ENCODE data around the gene CCDC66.
"Not testable (repeated sequence)": the region's sequence is repeated elsewhere in the genome, so short reads cannot be mapped to it uniquely, and the experiment has no call there.

CCDC66 gene

DNA sequence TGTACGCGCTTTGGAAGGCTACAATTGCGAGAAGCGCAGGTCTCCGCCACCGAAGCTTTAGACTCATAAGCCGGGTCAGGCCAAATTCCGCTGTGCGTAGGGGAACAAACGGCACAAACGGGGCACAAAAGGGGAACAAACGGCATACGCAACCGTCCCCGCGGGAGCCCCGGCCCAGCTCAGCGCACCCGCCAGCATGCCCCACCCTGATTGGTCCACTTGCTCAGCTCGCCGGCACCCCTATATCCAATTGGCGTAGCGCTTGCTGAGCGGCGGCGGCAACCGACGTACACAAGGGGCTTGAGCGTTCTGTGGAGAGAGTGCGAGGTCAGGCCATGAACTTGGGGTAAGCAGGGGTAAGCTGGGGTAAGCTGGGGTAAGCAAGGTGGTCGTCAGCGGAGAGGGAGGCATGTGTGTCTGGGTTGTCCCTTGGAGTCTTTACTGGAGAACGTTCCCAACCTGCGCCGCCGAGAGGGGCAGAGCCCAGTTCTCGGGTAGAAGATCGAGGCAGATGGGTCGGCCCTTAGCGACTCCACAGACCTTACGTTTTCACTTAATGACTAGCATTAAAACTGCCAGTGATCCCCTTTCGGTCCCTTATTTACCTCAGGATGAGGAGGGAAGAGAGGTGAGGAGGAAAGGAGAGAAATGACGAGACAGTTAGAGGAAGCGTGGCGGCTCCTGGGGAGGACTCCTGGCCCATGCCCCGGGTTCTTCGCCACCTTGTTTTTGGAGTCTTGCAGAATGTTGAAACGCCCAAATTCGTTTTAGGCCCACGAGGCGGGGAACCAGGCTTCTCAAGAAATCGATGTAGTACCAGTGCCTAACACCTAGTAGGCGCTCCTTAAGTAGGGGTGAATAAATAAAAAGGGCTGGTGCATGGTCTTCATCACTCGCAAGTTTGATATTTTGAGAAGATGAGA lies at the start of gene CCDC66:
Gene CCDC66, plus strand, starts transcription at position 268 of the 923 bp plus-strand sequence. Its CDS starts 68 bp downstream, at position 336.
- in situ Hi-C loops (cut with HindIII; ENCODE audit: low pct_unique_long_range_greater_than_20kb, low sequenced_read_pairs) = no loop called here
- peak; percentile 76 to 89 for DNase-seq (ENCODE audit: low read depth in 1 of 2, low spot score in 1 of 2)
- TF ChIP-seq JUND (IDR thresholded peaks at IDR 0.05; ENCODE audit: low read depth) = no peak

DNA sequence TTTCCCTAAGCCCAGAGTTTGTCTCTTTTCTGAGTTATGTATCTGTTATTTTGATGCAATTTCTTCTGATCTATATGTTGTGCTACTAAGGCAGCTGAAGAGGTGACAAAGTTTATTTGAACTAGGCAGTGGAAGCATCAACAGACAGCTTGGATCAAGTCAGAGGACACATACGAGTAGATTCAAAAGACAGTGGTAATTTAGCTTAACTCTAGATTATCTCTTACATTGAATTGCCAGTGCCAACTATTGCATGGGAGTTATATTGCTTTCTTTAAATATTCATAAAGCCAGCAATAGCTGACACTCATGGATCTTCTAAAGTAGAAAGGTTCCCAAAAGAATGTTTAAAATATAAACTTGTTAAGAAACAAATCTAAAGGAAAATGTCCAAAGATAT lies 37.3 kb upstream of the CCDC66 start:
- no peak for DNase-seq (ENCODE audit: low read depth in 1 of 2, low spot score in 1 of 2)
- TF ChIP-seq JUND (IDR thresholded peaks at IDR 0.05; ENCODE audit: low read depth) = no peak
- in situ Hi-C loops (cut with HindIII; ENCODE audit: low pct_unique_long_range_greater_than_20kb, low sequenced_read_pairs) = no loop called here

DNA sequence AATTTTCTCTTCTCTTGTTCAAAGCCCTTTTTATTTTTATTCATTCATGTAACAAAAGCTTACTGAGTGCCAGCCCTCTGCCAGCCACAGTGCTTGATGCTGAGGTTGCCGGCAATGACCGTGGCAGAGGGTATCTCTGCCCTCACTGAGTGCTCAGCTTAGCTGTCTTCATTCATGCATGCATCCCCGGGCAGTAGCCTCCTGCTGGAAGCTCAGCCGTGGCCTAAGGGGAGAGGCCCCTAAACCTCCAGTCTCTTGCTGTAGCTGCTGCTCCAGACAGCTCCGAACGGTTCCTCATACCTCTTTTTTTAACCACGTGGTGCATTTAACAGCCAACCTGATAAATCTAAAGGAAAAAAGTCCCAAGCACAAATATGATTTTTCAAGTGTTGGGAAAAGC lies 34.6 kb upstream of the CCDC66 start:
- in situ Hi-C loops (cut with HindIII; ENCODE audit: low pct_unique_long_range_greater_than_20kb, low sequenced_read_pairs) = no loop called here
- DNase-seq (ENCODE audit: low read depth in 1 of 2, low spot score in 1 of 2) = no peak
- TF ChIP-seq JUND (IDR thresholded peaks at IDR 0.05; ENCODE audit: low read depth) = no peak

DNA sequence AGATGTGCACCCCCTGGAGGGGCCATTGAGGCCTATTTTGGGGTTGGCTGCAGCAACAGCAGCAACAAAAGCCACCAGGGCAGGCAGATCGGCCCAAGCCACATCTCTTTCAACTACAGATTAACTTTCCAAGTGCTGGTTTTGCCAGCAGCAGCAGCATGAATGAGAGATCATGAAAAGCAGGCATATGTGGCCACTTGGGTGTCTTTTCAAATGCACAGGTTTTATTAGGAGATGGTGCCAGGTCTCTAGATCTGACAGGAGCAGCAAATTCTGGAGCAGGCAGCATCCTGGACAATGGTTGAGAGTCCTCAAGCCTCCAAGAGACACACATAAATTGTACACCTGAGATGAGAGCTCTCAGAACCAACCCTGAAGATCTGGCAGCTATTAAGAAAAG lies 31.7 kb upstream of the CCDC66 start:
- no peak for TF ChIP-seq JUND (IDR thresholded peaks at IDR 0.05; ENCODE audit: low read depth)
- no peak for DNase-seq (ENCODE audit: low read depth in 1 of 2, low spot score in 1 of 2)
- in situ Hi-C loops (cut with HindIII; ENCODE audit: low pct_unique_long_range_greater_than_20kb, low sequenced_read_pairs) = no loop called here

DNA sequence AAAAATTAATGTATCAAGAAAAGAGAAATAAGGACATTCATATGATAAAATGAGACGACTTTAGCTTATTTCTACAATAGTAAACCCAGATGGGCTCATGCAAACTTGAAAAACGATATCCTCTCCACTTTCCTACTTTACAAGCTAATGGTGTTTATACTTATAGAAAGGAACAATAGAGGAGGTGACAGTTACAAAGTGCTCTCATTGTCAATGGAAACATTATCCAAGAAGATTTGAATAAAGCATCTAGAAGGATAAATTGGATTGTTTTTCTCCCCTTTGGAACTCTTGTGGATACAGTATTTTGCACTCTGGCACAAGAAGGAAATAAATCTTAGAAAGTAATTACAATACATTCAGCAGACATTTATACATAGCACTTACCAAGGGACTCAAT lies 20.2 kb upstream of the CCDC66 start:
- no peak for DNase-seq (ENCODE audit: low read depth in 1 of 2, low spot score in 1 of 2)
- TF ChIP-seq JUND (IDR thresholded peaks at IDR 0.05; ENCODE audit: low read depth) = no peak
- in situ Hi-C loops (cut with HindIII; ENCODE audit: low pct_unique_long_range_greater_than_20kb, low sequenced_read_pairs) = no loop called here

DNA sequence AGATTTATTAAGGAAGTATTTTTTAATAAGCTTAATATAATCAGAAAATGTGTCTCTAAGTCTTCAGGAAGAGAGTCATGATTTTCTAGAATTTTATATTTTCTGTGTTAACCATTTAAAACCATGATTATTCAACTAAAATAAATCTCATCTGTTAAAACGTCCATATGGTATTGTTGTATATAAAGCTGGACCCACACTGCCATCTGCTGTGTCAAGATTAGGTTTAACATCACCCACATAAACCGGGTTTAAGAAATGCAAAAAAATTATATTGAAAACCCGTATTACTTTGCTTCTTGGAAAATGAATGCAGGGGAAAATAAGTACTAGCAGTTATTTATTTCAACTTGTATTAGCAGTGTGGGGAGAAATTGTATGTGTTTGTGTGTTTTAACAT lies 9.5 kb upstream of the CCDC66 start:
- peak in 1 of 2 experiments; percentile 22 for DNase-seq (ENCODE audit: low read depth in 1 of 2, low spot score in 1 of 2)
- no peak for TF ChIP-seq JUND (IDR thresholded peaks at IDR 0.05; ENCODE audit: low read depth)
- in situ Hi-C loops (cut with HindIII; ENCODE audit: low pct_unique_long_range_greater_than_20kb, low sequenced_read_pairs) = no loop called here

DNA sequence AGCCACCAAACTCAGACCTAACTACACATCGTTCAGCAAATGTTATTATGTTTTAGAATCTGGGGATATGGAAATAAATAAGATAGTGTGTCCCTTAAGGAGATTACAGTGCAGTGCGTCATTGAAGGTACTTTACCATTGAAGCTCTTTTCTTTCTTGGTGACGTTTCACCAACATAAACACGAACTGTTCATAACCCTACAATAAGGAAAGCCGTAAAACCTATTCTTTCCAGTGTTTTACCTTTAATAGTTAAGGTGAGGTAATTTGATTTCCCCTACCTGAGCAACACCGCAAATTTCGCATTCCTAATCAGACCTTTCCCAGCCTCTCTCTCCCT lies 826 bp downstream of the CCDC66 start:
- no peak for DNase-seq (ENCODE audit: low read depth in 1 of 2, low spot score in 1 of 2)
- no peak for TF ChIP-seq JUND (IDR thresholded peaks at IDR 0.05; ENCODE audit: low read depth)
- in situ Hi-C loops (cut with HindIII; ENCODE audit: low pct_unique_long_range_greater_than_20kb, low sequenced_read_pairs) = no loop called here

DNA sequence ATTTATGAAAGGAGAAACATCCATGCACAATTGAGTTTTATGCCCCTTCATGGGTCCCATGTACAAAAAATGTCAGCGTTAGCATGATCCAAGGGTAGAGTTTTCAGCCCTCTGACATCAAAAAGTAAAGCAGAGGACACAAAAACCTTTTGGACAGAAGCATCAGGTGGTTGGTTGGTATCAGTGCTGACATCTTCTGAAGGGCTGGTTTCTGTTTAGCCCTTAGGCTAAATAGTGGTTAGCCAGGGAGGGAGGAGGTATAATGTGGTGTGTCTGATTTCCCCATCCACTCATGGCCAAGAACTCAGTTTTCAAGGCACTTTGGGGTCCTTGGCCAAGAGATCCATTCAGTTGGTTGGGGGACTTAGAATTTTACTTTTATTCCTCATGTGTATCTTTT lies 16.5 kb downstream of the CCDC66 start:
- in situ Hi-C loops (cut with HindIII; ENCODE audit: low pct_unique_long_range_greater_than_20kb, low sequenced_read_pairs) = no loop called here
- no peak for TF ChIP-seq JUND (IDR thresholded peaks at IDR 0.05; ENCODE audit: low read depth)
- peak in 1 of 2 experiments; percentile 71 for DNase-seq (ENCODE audit: low read depth in 1 of 2, low spot score in 1 of 2)

DNA sequence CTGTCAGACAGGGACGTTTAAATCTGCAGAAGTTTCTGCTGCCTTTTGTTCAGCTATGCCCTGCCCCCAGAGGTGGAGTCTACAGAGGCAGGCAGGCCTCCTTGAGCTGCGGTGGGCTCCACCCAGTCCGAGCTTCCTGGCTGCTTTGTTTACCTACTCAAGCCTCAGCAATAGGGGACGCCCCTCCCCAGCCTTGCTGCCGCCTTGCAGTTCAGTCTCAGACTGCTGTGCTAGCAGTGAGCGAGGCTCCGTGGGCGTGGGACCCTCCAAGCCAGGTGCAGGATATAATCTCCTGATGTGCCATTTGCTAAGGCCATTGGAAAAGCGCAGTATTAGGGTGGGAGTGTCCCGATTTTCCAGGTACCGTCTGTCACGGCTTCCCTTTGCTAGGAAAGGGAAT lies 25.0 kb downstream of the CCDC66 start:
- in situ Hi-C loops (cut with HindIII; ENCODE audit: low pct_unique_long_range_greater_than_20kb, low sequenced_read_pairs); DNase-seq (ENCODE audit: low read depth in 1 of 2, low spot score in 1 of 2): not testable (repeated sequence)

DNA sequence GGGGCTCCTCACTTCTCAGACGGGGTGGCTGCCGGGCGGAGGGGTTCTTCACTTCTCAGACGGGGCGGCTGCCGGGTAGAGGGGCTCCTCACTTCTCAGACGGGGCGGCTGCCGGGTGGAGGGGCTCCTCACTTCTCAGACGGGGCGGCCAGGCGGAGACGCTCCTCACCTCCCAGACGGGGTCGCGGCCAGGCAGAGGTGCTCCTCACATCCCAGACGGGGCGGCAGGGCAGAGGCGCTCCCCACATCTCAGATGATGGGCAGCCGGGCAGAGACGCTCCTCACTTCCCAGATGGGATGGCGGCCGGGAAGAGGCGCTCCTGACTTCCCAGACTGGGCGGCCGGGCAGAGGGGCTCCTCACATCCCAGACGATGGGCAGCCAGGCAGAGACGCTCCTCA lies 27.3 kb downstream of the CCDC66 start:
- in situ Hi-C loops (cut with HindIII; ENCODE audit: low pct_unique_long_range_greater_than_20kb, low sequenced_read_pairs); DNase-seq (ENCODE audit: low read depth in 1 of 2, low spot score in 1 of 2): not testable (repeated sequence)

DNA sequence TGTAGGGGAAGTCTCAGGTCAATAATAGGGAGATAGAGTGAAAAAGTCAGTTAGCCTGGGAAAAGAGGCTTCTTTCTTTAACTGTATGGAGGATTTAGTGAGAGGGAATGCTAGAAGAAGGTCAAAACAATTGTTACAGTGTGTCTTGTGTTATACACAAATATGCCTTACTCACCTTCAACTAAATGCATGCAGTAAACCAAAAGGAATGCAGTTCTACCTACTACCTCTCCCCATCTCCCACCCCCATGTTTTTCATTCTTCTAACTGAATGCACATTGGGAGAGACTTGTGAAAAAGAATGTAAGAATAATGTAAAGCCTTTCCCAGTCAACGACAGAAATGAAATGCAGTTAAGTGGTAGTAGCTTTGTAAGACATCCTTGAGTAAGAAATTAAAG lies 33.8 kb downstream of the CCDC66 start:
- DNase-seq (ENCODE audit: low read depth in 1 of 2, low spot score in 1 of 2) = no peak
- TF ChIP-seq JUND (IDR thresholded peaks at IDR 0.05; ENCODE audit: low read depth) = no peak
- in situ Hi-C loops (cut with HindIII; ENCODE audit: low pct_unique_long_range_greater_than_20kb, low sequenced_read_pairs) = no loop called here

DNA sequence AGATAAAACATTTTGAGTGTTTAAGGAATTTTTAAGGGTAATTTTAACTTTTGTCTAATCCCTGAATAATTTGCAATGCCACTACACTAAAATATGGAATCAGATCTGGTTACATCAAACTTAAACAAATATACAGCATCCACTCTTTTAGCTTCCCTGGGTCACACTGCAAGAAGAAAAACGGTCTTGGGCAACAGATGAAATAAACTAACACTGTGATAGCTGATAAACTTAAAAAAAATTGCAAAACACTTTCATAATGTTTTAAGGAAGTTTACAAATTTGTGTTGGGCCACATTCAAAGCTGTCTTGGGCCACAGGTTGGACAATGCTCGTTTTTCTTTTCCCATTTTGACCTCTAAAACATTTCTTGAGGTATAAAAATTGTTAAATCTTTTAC lies 34.3 kb downstream of the CCDC66 start:
- TF ChIP-seq JUND (IDR thresholded peaks at IDR 0.05; ENCODE audit: low read depth) = no peak
- DNase-seq (ENCODE audit: low read depth in 1 of 2, low spot score in 1 of 2) = no peak
- in situ Hi-C loops (cut with HindIII; ENCODE audit: low pct_unique_long_range_greater_than_20kb, low sequenced_read_pairs) = no loop called here

DNA sequence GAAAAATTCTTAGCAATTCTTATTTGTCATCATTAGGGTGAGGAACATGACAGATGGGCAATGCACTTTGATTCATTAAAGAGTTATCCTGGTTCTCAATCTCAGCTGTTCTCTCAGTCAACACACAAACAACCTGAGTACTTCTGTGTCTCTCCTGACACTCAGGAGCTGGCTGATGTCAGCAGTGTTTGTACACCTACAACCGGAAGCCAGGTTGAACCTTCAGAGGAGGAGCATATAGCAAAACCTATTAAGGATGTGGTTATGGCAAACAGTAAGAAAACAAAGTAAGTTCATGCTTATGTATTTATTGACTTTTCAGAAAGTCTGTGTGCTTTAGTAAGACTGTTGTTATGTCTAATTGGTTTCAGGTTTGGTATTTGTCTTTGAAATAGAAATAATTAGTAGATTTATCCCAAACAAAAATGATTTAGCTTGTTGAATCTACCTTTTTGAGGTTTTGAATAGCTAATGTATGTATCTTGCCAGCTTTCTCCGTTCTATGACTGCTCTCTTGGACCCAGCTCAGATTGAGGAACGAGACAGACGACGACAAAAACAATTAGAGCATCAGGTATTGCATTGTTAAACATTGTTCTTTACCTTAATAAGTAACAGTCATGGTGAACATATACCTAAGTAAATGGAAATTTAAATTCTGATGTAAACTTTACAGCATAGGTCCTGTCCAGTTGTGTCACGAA lies 36.6 kb downstream of the CCDC66 start:
- no peak for TF ChIP-seq JUND (IDR thresholded peaks at IDR 0.05; ENCODE audit: low read depth)
- in situ Hi-C loops (cut with HindIII; ENCODE audit: low pct_unique_long_range_greater_than_20kb, low sequenced_read_pairs) = no loop called here
- peak in 1 of 2 experiments; percentile 55 for DNase-seq (ENCODE audit: low read depth in 1 of 2, low spot score in 1 of 2)

Measured in T47D (cell line).